Vagina (tissue), 2 donors: ENCODE data around the gene CBFA2T2.

Experiments used
- POLR2A ChIP-seq, 2 donors: fragments of 450-650 bp; IDR thresholded peaks; one replicate each; pipeline ENCODE4 v1.6.1; 2017; ENCODE audit warnings: antibody characterized with exemption in 2 of 2, mild to moderate bottlenecking in 2 of 2, moderate library complexity in 2 of 2
- POLR2AphosphoS5 ChIP-seq, 2 donors: sonication (generic); formaldehyde crosslinking; IDR thresholded peaks; one replicate each; pipeline ENCODE4 v1.9.0; 2017; ENCODE audit warnings: antibody characterized with exemption in 2 of 2, mild to moderate bottlenecking in 2 of 2, low read depth in 1 of 2; ENCODE audit not compliant: insufficient read depth in 1 of 2
- TF ChIP-seq, protein P1 (sequence below), 3 experiments: fragments of 450-650 bp in 2 of 3; fragments of 200-600 bp in 1 of 3; sonication (generic) in 1 of 3; IDR thresholded peaks; one replicate each; pipeline ENCODE4 v1.5.1; 2017 to 2019; ENCODE audit warnings: antibody characterized with exemption in 3 of 3, mild to moderate bottlenecking in 2 of 3, moderate library complexity in 2 of 3

- TF ChIP-seq, protein P1, sequence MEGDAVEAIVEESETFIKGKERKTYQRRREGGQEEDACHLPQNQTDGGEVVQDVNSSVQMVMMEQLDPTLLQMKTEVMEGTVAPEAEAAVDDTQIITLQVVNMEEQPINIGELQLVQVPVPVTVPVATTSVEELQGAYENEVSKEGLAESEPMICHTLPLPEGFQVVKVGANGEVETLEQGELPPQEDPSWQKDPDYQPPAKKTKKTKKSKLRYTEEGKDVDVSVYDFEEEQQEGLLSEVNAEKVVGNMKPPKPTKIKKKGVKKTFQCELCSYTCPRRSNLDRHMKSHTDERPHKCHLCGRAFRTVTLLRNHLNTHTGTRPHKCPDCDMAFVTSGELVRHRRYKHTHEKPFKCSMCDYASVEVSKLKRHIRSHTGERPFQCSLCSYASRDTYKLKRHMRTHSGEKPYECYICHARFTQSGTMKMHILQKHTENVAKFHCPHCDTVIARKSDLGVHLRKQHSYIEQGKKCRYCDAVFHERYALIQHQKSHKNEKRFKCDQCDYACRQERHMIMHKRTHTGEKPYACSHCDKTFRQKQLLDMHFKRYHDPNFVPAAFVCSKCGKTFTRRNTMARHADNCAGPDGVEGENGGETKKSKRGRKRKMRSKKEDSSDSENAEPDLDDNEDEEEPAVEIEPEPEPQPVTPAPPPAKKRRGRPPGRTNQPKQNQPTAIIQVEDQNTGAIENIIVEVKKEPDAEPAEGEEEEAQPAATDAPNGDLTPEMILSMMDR (IDR thresholded peaks at IDR 0.05) = peak in 1 of 3 experiments; percentile 27
- TF ChIP-seq POLR2AphosphoS5 (IDR thresholded peaks at IDR 0.05; ENCODE audit: insufficient read depth in 1 of 2, low read depth in 1 of 2) (peak; percentile 88 to 91), POLR2A (IDR thresholded peaks at IDR 0.05) (peak in 1 of 2 donors; percentile 78)
Measured at GRCh38 chr20:33666293-33667244, 176.7 kb downstream of the CBFA2T2 start, which contains the start of gene ACTL10.
